GM21619 (cell line): ENCODE data around the gene ARHGEF7.

Experiments
- ATAC-seq: cut with Tn5 transposase; IDR thresholded peaks from one replicate; pipeline ENCODE4 v1.9.1; 2021; ENCODE audit not compliant: unreplicated experiment

The ARHGEF7 gene

DNA sequence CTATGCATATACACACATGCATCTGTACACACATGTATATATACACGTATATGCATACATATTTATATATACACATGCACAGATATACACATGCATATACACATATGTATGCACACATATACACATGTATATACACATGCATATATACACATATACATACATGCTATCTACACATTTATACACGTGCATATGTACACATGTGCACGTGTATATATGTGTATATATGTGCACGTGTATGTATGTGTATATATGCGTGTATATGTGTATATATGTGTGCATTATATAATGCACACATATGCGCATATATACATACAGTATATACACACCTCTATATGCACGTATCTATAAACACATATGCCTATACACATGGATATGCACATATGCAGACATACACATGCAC, 17.8 kb downstream of the ARHGEF7 start:
- ATAC-seq: no peak

DNA sequence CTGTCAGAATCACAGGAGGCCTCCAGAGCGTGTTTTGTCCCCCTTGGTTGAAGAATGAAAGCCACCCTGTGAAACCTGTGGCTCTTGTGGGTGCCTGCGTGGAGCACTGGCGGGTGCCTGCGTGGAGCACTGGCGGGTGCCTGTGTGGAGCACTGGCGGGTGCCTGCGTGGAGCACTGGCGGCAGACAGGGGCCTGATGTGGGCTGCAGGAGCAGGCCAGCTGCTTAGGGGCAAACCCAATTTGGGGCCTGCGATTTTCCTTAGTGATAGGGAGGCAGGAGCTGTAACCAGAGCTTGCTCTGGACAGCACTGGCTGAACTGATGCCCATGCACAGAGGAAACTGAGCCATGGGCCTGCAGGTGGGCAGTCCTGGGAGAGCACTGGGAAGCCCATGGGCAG, 24.3 kb downstream of the ARHGEF7 start:
- ATAC-seq: no peak

DNA sequence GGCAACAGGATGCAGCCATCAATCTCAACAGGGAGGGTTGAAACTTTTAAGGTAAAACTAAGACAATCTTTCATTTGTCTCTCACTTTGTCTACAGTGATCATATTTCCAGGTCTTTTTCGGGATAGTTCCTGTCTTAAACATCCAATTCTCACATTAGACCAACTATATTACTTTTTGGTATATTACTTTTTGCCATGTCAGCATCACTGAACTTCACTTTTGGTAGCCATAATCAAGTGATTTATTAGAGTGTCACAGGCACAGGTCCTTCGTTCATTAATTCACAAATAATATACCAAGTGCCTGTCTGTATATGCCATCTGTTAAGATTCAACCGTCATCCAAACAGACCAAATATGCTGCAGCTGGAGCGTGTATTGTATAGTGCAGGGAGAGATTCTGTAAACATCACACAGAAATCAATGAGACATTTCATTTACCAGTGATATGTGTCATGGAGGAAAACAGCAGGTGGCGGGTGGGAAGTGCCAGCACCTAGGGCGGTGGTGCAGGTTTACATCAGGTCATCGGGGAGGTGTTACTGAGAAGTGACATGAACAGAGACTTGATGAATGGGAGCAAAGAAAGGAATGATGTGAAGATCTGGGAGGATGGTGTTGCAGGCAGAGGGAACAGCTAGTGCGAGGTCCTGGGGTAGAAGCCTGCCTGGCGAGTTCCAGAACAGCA, 24.9 kb downstream of the ARHGEF7 start:
- no peak for ATAC-seq

DNA sequence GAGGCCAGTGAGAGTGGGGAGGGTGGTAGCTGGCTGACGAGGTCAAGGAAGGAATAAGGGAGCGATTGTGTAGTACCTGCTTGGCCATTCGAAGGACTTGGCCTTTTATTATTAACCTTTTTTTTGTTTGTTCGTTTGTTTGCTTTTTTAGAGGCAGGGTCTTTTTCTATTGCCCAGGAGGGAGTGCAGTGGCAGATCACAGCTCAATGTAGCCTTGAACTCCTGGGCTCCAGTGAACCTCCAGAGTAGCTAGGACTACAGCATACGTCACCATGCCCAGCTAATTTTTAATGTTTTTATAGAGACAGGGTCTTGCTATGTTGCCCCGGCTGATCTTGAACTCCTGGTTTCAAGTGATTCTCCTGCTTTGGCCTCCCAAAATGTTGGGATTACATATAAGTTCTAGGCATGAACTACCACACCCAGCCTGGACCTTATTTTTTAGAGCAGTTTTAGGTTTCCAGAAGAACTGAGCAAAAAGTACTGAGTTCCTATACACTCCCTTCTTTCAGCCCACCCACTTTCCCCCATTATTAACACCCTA, 25.5 kb downstream of the ARHGEF7 start:
- no peak for ATAC-seq

DNA sequence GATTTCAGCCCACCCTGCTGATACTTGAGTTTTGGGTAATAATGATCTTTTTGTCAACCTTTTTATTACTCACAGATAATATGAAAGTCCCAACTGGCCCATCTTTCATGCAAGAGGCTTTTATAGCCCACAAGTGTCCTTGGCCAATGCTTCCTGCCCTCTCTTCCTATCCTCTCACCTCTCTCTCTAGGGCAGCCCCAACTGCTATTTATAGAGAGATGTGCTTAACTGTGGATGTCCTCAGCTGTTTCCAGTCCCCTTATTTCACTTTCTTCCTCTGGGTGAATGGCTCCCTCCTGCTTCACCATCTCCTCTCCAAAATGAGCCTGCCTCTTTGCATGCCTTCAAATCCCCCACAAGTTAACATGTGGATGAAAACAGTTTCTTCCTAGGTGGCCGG, 27.4 kb downstream of the ARHGEF7 start:
- ATAC-seq: no peak

DNA sequence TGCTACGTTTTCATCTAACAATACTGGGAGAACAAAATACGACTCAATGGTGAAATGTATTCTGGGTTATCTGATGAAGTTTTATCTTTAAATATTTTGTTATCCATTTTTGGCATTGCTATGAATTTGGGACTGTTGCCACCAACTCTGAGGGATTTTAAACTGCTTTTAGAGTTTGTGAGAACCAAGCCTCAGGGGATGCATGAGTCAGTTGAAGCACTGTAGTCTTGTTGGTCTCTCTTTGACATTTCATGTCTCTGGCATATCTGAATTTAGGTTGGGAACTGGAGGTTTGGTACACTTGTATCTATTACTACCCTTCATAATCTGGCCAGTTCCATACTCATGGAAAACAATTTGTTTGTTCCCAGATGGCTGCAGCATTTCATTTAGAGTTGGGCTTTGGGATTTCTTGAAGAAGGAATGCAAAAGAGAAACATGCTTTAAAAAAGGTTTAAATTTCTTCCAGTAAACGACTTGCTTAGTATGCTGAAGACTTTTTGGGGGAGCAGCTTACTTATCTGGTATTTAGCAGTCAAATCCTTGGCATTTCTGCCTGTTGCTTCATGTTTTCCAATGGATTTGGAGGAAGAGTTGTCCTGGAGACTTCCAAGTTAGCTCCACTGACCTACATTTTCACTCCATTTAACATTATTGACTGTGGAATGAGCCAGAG, 28.9 kb downstream of the ARHGEF7 start:
- ATAC-seq: no peak

DNA sequence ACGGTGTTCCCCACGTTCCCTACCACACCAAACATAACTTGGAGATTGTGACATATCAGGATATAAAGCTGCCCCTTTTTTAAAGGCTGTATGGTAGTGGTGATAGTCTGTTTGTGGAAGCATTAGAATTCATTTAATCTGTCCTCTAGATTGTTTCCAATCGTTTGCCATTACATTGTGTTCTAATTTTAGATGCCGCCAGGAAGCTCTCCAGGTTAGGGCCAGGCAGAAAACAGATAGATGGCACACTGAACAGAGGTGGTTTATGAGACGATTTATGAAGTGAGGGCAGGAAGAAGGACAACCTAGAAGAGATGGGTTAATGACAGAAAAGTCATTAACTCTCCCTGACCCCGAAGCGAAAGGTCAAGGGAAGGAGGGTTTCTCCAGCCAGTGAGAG, 30.0 kb downstream of the ARHGEF7 start:
- no peak for ATAC-seq

DNA sequence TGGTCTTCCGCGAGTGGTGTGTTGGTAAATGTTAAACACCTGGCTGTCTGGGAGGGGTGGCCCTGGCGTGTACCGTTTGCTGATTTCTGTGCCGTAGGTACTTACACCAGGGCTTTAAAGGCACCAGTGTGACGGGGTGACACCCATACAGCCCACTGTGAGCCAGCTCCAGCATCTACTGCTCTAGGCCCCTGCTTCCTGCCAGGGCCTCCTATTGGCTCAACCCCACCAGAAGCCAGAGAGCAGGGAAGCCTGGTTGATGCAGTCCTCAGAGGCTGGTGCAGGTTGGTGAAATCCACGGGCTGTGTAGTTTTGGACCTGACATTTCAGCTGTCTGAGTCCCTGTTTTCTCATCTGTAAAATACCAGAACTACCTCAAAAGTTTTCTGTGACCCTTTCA, 30.4 kb downstream of the ARHGEF7 start:
- ATAC-seq: no peak

DNA sequence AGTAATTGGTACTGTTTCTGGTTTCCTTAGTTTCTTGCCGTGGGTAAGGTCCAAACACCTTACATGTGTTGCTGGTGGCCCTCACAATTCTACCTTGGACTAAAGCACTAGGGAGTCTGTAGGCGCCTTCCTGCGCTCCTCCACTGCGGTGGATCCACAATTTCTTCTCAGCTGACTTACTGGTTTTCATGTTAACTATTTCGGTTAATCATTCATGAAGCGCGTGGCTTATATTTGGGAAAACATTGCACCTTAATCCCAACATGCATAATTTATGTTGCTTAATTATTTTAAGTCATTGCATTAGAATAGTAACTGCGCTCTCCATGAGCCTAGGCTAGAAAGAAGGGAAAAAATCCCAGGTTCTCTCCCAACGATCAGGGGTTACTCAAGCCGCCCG, 37.7 kb downstream of the ARHGEF7 start:
- no peak for ATAC-seq

DNA sequence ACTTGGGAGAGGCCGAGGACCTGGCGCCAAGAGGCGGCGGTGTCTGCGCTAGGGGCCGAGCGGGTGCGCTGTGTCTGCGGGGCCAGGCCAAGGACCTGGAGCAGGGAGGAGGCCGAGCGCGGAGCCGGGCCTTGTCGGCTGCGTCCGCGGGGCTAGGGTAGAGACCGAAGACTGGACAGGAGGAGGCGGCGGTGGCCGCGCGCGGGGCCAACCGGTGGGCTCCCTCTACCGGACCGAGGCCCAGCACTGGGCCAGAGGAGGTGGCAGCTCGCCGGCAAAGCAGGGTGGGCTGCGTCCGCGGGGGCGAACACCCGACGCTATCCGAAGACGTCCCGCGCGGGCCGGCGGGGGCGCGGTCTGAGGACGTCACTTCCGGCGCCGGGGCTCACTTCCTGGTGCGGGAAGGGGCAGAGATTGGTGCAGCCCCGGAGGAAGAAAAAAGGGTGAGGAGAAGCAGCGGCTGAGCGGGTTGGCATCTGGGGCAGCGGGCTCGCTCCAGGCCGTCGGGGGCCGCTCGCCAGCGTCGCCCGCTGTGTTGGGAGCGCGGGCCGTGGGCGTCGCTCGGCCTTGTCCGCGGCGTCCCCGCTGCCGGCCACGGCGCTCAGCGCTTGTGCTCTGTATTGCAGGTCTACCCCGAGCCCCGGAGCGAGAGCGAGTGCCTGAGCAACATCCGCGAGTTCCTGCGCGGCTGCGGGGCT, 38.3 kb downstream of the ARHGEF7 start:
- ATAC-seq: peak; percentile 89

DNA sequence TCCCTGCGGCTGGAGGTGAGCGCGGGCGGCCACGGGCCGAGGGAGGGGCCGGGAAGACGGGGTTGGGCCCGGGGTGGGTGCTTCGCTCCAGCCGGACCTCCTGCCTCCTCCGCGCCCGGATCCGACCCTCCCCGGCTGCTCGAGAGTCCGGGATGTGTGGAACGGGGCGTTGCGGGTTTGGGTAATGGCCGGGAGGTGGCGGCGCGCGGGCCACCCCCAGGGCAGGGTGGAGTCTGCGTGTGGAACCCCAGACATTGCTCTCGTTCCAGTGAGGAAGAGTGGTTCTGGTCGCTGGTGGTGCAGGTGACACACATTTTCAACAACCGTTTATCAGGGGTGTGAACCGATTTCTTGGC, 38.8 kb downstream of the ARHGEF7 start:
- peak; percentile 45 for ATAC-seq

DNA sequence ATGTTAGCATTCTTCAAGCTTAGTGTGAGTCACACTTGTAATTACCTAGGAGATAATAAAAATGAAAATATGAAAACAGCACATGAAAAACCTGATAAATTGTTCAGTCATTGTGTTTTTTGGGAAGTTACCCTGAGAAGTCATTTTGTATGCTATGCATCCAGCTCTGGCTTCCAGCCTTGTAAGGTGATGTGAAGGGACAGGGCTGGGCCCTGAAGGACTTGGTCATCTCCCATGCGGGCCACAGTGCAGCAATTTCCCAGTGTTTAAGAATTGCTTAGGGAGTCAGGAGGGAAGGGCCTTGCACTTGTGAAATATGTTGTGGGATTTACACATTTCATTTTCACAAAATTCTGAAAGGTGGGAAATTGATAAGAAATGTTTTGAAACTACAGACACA, 41.3 kb downstream of the ARHGEF7 start:
- ATAC-seq: no peak

DNA sequence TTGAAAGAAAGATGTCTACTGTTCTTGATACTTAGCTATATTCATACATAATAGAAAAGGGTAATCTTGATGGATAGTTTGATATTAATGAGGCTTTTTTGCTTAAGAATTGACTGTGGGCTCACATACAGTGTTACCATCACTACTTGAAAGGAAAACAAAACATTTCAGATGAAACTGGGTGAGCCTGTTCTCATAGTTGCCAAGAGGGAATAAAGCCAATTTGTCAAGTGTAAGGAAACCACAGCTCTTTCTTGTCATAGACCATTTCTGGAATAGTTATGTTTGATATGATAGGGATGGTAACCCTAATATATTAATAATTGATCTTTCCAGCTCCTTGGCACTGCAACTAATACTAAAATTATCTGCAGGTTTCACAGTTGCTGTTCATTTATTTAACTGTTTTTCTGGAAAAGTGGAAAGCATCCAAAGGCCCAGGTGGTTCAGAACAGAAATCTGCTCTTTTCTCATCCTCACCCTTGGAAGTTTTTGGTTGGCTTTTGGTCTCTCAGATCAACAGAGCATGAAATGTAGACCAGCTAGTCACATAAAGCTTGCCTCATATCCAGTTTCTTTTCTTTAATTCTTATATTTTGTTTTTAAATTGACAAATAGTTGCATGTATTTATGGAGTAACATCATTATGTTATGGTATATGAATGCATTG, 43.2 kb downstream of the ARHGEF7 start:
- no peak for ATAC-seq

DNA sequence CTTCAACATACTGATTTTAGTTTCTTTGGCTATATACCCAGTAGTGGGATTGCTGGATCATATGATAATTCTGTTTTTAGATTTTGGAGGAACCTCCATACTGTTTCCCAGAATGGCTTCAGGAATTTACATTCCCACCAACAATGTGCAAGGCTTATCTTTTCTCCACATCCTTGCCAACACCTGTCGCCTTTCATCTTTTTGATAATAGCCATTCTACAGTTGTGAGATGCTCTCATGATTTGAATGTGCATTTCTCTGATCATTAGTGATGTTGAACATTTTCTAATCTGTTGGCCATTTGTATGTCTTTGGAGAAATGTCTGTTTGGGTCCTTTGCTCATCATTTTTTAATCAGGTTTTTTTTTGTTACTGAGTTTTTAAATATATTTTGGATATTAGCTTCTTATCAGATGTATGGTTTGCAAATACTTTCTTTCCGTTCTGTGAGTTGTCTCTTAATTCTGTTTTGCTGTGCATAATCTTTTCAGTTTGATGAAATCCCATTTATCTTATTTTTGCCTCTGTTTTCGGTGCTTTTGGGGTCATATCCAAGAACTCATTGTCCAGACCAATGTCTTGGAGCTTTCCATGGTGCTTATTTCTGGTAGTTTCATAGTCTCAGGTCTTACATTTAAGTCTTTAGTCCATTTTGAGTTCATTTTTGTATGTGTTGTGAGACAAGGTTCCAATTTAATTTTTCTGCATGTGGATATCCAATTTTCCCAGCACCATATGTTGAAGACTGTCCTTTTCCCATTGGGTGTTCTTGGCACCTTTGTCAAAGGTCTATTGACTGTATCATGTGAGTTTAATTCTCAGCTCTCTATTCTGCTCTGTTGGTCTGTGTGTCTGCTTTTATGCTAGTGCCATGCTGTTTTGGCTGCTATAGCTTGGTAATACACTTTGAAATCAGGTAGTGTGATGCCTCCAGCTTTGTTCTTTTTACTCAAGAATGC, 44.5 kb downstream of the ARHGEF7 start:
- ATAC-seq: no peak

DNA sequence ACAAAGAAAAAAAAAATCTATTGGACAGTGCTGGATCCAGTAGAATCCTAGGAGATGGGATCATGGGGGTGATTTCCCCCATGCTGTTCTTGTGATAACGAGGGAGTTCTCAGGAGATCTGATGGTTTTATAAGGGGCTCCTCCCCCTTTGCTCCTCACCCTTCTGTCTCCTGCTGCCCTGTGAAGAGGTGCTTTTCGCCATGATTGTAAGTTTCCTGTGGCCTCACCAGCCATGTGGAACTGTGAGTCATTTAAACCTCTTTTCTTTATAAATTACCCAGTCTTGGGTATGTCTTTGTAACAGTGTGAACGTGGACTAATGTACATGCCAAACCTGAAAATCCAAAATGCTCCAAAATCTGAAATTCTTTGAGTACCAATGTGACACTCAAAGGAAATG, 45.5 kb downstream of the ARHGEF7 start:
- ATAC-seq: no peak

DNA sequence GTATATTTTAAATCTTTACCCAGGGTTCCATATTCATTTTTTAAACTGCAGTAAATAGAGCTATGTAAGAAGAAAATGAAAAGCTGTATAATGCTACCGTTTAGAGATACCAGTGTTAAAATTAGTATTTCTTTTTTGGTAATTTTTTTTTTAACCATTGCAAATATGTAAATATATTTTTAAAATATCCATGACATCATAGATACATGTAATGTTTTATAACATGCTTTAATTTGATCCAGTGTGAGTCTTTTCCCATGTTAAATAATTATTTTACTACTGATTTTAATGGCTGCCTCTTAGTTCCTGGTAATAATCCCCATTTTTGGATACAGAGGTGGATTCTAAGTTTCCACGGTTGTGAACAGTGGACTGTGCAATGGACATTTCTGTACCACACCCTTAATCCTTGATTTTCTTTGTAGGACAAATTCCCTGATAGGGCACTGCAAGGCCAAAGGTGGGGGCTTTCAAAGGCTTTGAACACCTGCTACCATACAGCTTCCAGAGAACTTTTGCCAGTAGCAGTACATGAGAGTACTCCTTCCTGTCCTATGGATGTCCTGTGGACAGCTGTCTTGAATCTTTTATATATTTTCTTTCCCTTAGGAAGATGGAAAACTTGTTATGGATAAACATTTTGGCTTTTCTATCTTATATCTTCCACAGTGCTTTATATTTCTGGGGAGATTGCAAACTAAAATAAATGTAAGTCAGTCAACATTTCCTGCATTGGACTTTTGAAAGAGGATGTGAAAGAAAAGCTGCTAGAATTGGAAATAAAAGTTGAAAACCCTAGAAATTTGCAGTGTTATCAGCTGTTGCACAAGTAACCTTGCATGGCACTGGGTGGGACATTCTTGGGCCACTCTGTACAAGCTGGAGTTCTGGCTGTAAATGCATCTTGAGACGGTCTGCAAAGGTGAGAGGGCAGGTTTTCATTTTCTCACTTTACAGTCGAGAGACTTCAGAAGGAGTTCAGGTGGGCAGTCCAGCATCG, 46.8 kb downstream of the ARHGEF7 start:
- ATAC-seq: peak; percentile 40

DNA sequence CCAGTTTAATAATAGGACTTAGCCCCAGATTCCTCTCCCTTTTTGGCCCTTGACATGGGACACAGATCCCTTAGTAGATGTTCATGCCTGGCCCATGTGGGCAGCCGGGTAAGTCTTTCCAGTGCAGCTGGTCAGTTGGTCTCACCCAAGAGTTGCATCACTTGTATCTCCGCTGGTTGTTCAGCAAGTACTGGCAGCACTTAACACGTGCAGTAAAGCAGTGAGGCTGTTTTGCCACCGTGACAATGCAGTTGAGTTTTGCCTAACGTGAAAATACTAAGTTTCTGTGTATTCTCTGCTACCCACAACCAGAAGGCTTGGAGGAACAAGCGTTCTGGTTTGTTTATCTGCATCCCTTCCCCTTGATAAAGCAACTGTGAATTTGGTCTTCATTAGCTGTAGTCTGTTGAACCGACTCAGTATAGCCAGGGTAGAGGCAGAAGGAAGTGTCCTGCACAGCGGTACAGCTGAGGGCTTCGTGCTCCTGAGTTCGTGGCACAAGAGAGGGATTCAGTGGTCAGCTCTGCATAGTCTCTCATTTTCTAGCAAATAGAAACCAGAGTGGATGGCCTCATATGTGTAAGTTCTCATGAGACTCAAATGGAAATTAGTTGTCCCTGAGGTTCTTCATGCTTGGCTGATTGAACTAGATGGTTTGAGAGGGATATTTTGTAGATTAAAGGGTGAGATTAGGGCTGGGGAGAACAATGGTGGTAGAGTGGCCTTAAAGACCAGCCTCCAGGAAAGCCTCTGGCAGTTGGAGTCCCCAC, 50.3 kb downstream of the ARHGEF7 start:
- peak; percentile 64 for ATAC-seq

DNA sequence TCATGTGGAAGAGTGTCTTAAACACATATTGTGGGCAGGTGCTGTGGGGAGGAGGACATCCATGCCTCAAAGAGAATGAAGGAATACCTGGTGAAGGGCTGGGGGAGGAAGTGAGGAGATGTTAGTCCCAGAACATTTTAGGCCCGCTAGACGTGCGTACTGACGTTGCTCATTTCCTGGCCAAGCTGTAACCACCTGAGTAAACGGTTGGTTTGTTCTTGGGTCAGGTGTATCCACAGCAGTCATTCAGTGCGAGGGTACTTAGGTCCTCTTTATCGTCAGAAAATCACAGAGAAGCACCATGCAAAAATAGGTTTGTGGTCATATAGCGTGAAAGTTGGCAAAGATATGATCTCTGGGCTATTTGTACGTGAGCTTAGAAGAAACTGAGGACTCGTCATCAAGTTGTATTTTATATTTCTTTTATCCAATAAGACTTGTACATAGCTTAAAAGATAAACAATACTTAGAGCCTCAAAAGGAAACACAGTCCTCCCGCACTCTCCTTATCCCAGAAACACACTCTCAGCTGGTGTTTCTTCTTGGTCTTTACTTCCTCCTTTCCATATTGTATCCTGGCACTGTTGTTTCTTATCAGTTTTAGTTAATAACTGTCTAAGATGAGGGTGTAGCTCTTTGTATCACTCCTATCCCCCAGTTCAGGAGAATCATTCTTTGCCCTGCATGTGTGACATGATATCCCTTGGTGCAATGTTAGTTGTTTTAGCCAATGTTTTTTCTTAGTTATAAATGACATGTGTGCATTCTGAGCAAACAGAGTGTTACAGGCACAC, 52.0 kb downstream of the ARHGEF7 start:
- ATAC-seq: no peak
